NCI-H2081 treated with DMSO at 0.1 percent for 48 hours (cell line): ENCODE measurements around the gene TTI1.

Experiments
- DNase-seq: peaks from one replicate; lab custom pipeline; 2025; lab: John Stamatoyannopoulos, UW

The TTI1 gene

DNA sequence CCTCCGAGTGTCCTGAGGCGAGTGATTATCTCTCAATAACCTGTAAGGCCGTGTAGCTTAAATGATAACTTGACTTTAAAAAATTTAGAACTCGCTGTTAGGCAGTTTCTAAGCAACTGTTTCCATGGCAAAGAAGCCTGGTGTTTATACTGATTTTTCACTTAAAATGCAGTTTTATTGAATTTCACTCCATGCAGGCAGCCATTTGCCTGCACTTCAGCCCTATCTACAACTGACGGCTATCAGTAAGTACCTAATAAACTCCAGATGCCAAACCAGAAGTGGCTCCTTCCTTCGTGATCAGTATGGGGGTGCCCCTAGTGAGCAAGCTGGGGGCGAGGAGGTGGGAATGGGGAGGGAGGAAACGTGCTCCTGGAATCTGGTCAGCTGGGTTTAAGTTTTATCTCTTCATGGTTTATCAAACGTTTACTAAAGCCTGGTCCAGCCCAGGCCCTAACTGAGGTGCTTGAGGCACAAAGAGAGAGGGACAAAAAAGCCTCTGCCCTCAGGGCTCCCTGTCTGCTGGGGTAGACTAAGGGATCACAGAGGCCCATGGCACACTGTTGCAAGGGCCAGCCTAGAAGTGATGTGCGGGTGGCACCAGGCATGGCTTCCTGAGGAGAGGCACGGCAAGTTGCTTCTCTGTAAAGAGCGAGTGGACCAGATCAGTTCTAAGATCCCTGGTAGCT is 45.5 kb downstream of the TTI1 start:
- DNase-seq, result no peak

DNA sequence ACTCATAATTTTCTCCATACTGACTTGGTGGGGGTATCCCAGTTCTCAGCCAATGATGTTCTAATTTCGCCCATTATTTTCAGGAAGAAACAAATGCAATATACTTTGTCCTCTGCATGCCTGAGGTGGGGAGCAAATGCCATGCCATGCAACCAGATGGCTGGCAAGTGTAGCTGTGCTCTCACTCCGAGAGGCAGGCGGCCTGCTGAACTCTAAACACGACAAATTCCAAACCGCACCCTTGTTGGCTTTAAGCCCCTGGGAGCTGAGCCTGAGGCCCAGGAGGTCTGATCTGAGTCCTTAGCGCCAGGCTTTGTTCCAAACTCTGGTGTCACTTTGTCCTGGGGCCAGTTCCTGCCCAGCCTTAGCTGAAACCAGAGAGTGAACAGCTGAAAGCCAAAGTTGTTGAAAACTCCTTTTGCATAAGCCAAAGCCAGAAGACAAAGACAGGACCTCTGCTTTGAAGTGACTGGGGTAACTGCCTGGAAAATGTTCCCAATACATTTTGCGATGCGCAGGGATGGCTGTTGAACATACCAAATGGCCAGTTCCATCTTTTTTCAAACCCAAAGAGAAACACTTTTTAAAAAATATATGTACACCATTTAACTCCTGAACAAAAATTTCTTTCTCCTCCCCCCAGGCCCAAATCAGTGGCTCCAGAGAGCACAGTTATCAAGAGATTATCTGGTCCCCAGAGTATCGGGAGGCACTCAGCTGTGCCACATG is 46.2 kb downstream of the TTI1 start:
- DNase-seq, result no peak

DNA sequence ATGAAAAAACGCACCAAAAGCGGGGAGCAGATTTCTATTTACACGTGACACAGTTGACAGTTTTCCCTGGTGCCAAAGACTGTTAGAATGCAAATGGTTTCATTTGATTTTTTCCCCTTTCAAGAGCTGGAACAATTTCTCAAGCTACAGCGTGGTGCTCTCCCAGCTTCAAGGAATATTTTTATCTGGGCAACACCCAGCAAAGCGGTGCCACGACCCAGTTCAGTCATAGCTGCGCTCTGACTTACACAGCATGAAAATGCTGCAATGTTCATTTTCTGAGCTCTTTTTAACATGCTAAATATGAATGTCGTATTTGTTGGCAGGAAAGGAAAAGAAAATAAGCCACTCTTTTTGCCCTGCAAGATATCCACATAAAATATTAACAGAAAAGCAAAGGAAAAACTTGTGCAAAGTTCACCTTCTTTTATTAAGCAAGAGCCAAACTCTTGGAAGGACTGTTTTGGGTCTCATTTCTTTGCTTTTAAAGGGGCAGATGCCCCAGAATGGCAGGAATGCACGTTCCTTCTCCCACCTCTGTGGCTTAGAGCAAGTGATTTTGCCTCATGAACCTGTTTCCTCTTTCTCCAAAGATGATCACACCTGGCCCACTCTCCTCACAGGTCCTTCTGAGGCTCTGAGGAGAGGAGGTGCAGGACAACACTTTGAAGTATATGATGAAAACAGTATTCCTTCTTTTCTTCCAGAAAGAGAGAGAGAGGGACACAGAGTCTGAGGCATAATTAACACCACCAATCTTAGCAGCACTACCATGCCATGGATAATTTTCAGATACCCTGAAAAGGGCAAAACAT is 47.0 kb downstream of the TTI1 start:
- DNase-seq, result no peak

DNA sequence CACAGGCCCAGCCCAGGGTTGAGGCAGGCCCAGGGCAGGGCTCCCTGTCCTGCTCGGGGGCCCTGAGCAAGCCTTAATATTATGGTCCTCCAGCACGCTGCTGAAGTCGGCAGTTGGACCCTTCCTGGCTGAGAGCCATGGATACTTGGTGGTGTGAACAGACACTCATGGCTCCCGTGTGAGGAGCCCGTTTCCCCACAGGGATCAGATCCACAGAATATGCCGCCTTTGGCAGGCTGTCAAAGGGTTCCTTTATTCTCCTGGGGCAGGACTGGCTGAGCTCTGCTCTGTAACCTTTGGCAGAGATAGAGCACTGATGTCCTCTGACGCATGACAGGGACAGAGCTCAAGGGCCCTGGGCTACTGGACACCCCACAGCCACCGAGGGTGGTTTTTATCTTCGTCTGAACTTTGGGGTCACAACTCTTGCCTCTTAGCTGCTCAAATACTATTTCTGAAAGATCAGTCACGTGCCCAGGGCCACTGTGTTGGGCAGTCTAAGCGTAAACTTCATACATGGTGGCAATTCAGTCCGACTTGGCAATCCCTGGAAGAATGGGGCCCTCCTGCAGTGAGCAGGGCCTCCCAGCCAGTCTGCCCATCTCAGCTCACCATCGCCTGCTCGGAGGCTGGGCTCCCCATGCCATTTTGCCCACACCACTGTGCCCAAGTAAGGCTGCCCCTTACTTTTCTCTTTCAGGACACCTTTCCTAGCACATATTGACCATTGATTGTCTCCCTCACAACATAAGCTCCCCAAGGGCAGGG is 49.1 kb downstream of the TTI1 start:
- no peak for DNase-seq

- no peak for DNase-seq
Observed at GRCh38 chr20:37983286-37983685, 50.0 kb downstream of the TTI1 start.

GRCh38 chr20:37981568-37981967 is 51.7 kb downstream of the TTI1 start:
- DNase-seq, result no peak

GRCh38 chr20:37980876-37981275 is 52.4 kb downstream of the TTI1 start:
- DNase-seq, result no peak

DNA sequence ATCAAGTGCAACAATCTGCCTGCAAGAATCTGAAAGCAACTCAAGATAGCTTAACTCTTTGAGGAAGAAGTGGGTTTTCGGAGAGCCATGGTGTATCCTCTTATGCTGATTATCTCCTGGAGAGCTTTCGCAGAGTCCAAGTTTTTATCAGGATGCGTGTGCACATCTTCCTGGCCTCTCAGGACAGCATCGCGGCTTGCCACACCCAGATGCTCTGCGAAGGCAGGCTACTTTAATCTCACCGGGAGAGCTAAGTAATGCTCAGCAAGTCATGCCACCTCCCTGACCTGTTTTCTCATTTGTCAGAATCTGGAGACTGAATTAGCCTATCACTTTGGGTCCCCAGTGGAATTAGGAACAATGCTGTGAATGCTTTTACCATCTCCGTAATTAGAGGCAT is 52.9 kb downstream of the TTI1 start:
- no peak for DNase-seq

- DNase-seq, result no peak
Observed at GRCh38 chr20:37979021-37979985, 54.0 kb downstream of the TTI1 start.

GRCh38 chr20:37977786-37978185 is 55.5 kb downstream of the TTI1 start:
- DNase-seq, result no peak

DNA sequence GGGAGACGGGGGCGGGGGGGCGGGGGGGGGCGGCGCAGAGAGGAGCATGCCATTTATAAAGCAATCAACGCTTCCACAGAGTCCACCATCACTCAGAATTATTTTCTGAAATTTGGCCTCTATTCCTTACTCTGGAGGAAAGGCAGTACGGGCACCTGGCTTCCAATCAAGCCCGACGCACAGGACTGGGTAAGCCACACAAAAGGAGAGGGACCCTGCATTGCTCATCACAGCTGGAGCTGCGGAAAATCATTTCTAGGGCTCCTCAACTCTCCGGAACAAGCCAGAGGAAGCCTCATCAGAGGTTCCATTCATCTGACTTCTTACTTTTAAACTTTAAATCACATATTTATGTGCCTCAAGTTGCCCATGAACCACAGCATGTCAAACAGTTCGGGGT is 55.9 kb downstream of the TTI1 start:
- no peak for DNase-seq

GRCh38 chr20:37976887-37977286 is 56.4 kb downstream of the TTI1 start:
- DNase-seq, result no peak

GRCh38 chr20:37973059-37973910 is 60.0 kb downstream of the TTI1 start:
- DNase-seq, result no peak

DNA sequence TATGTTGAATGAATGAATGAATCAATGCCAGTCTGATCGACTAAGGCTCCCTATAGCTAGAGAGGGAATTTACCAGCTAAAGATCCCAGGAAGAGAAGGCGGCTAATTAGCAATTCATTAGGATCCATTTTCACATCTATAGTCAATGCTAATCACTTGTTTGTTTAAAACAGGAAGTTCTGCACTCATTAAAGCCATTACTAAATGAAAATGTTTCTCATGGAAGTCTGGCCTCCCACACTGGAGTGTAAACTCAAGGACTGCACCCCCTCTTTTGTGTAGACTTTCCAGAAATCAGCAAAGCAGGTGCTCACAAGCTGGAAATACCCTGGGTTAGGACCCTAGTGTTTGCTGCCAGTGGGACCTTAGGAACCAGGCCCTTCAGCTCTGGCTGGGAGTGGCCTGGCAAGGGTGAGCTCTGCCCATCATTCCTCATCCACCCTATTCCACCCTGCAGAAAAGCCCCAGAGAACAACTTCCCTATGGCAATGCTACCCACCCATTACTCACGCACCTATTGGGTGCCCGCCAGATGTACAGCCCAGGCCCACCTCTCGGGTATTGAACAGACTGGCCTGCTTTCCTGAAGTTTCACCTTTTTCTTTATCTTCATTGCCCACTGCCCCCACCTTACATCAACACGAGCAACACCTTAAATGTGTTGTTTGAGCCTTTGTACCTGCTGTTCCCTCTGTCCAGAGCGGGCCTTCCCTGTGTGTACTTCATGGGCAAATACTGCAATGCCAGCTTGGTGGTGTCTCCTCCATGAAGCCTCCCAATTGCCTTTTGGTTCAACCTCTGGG is 60.8 kb downstream of the TTI1 start:
- no peak for DNase-seq

- no peak for DNase-seq
Observed at GRCh38 chr20:37971561-37972127, 61.6 kb downstream of the TTI1 start.

GRCh38 chr20:37970856-37971245 is 62.4 kb downstream of the TTI1 start:
- DNase-seq, result no peak

DNA sequence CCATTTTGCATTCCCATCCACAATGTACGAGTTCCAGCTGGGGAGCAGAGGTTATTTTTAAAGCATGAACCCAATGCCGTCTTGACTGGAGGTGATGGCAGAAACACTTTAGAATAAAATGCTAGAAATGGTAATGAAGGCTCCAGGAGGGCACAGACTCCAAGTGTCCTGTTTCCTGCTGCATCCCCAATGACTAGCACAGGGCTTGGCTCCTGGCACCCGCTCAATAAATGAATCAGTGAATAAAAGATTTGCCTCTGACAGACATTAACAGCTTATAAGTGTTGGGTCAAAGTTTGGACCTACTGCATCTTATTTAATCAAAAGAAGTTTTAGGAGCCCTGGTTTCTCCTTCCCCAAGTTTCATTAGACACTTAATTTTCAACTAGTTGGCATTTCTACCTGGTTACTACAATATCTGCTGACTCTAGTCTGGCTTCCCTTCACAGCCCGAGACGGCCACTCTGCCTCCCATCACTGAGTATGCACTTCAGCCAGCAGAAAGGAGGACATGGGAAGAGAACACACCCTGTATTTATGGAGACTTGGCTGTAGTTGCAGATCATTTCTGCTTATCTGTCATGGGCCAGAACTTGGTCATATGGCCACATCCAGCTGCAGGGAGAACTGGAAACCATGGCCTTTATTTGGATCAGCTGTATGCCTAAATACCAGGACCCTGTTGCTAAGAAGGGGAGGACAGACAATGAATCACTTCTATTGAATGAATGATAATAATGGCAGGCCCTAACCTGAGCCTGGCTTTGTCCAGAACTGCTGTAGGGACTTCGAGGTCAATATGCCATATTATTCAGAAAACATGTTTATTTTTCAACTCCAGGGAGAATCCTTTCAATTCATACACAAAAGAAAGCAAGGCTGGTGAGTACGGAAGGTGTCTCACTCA is 63.1 kb downstream of the TTI1 start:
- DNase-seq, result no peak
